GM13976 (cell line): ENCODE results near the gene RYK.

Experiments used
- DNase-seq: peaks from one replicate; pipeline ENCODE4 v3.0.0; 2012; ENCODE audit warnings: low spot score
- CTCF ChIP-seq: IDR thresholded peaks from 2 replicates; pipeline ENCODE4 v1.5.1; 2012; ENCODE audit warnings: borderline replicate concordance, mild to moderate bottlenecking; ENCODE audit not compliant: insufficient read depth; ENCODE audit errors: extremely low read depth, missing control alignments, control extremely low read depth
- in situ Hi-C: fragments of 300-500 bp; cut with MboI; formaldehyde crosslinking; loops from one replicate; pipeline ENCODE4 v1.12.0; 2022; ENCODE audit warnings: low sequenced_read_pairs, mixed read lengths, inconsistent platforms; ENCODE audit not compliant: unreplicated experiment

The RYK gene

GRCh38 chr3:134249296-134249841 lies 1.3 kb downstream of the RYK start:
- no peak for TF ChIP-seq CTCF
- DNase-seq: no peak
- in situ Hi-C loops: no loop called here

- in situ Hi-C loops: no loop called here
- DNase-seq: no peak
- no peak for TF ChIP-seq CTCF
Measured at GRCh38 chr3:134244921-134245320, 5.7 kb downstream of the RYK start.

- DNase-seq: no peak
- in situ Hi-C loops: no loop called here
- no peak for TF ChIP-seq CTCF
Measured at GRCh38 chr3:134242649-134243617, 7.7 kb downstream of the RYK start.

GRCh38 chr3:134239538-134239937 lies 11.1 kb downstream of the RYK start:
- in situ Hi-C loops: no loop called here
- TF ChIP-seq CTCF: no peak
- no peak for DNase-seq

- TF ChIP-seq CTCF: no peak
- in situ Hi-C loops: no loop called here
- no peak for DNase-seq
Measured at GRCh38 chr3:134237454-134238145, 13.1 kb downstream of the RYK start.

- in situ Hi-C loops: no loop called here
- no peak for DNase-seq
- no peak for TF ChIP-seq CTCF
Measured at GRCh38 chr3:134236505-134237170, 14.0 kb downstream of the RYK start.
